Umbilical cord (tissue), 1 donor: Measurements from ENCODE around the gene BEST3. TPM values are rescaled to one million over a fixed set of nuclear protein-coding genes. Genes with fewer than 3 reads are reported as not detected.

Source experiments
- total RNA-seq: library from RNA; depleted of rRNA; stranded (reverse); fragments of >200 nt; gene quantifications from one replicate; pipeline ENCODE4 v1.2.3, GENCODE V29; 2014; ENCODE audit warnings: low replicate concordance; ENCODE audit not compliant: insufficient read depth

BEST3 gene
- total RNA-seq, 1 donor from 2014 or later = 3.9 TPM

Other genes starting within 250 kb of the BEST3 start
- 84.0 TPM for gene FRS2, start 228.9 kb downstream of the BEST3 start, total RNA-seq
- gene CCT2, start 113.8 kb downstream of the BEST3 start, total RNA-seq = 142 TPM
- gene LRRC10, start 88.4 kb downstream of the BEST3 start, total RNA-seq = 0.24 TPM
- 30.6 TPM for gene RAB3IP, start 39.6 kb upstream of the BEST3 start, total RNA-seq
- 0.48 TPM for gene MYRFL, start 125.9 kb upstream of the BEST3 start, total RNA-seq